Thymus (tissue), 11 donors: ENCODE data around the gene DTNA. TPM values are rescaled to one million over a fixed set of nuclear protein-coding genes. Genes with fewer than 3 reads are reported as not detected.

Experiments
- DNase-seq, 9 donors: peaks; one replicate each; pipeline ENCODE4 v3.0.0-alpha.2; 2013; ENCODE audit warnings: low spot score in 9 of 9, low read depth in 6 of 9, missing footprints in 1 of 9
- H3K27ac ChIP-seq, 2 donors: one replicate each; pipeline ENCODE4 v1.5.1; 2013; ENCODE audit warnings: control low read depth in 1 of 2, low read depth in 1 of 2, low read length in 1 of 2, mild to moderate bottlenecking in 1 of 2, moderate library complexity in 1 of 2
- H3K27me3 ChIP-seq, 2 donors: one replicate each; pipeline ENCODE4 v1.5.1; 2013; ENCODE audit warnings: low read length in 1 of 2; ENCODE audit not compliant: control insufficient read depth in 2 of 2, insufficient read depth in 1 of 2
- H3K36me3 ChIP-seq, 2 donors: one replicate each; pipeline ENCODE4 v1.5.1; 2013; ENCODE audit warnings: low read length in 1 of 2, mild to moderate bottlenecking in 1 of 2, moderate library complexity in 1 of 2; ENCODE audit not compliant: control insufficient read depth in 2 of 2, insufficient read depth in 2 of 2
- H3K4me1 ChIP-seq, 2 donors: one replicate each; pipeline ENCODE4 v1.5.1; 2013; ENCODE audit warnings: low read length in 2 of 2; ENCODE audit not compliant: control insufficient read depth in 2 of 2, insufficient read depth in 2 of 2
- H3K4me3 ChIP-seq, 2 donors: one replicate each; pipeline ENCODE4 v1.5.1; 2013; ENCODE audit warnings: low read length in 2 of 2, control low read depth in 1 of 2, mild to moderate bottlenecking in 1 of 2
- H3K9me3 ChIP-seq, 2 donors: one replicate each; pipeline ENCODE4 v1.5.1; 2013; ENCODE audit warnings: low read length in 1 of 2, mild to moderate bottlenecking in 1 of 2; ENCODE audit not compliant: control insufficient read depth in 2 of 2, insufficient read depth in 1 of 2
- WGBS: extraction: QIAGEN DNeasy Blood & Tissue Kit; methylation state at CpG from one replicate; pipeline ENCODE4 v1.1.7; 2013; 5-methylcytosine and 5-hydroxymethylcytosine counted together
- polyA plus RNA-seq: library from polyadenylated mRNA; stranded (reverse); fragments of 200-250 nt; gene quantifications from one replicate; pipeline ENCODE4 v1.2.3, GENCODE V29; 2013
- total RNA-seq: library from RNA; stranded (reverse); fragments of 120-200 nt; gene quantifications from one replicate; pipeline ENCODE4 v1.2.4, GENCODE V29; 2013
- donor health status: healthy.

The DTNA gene
- total and polyA plus RNA-seq, 2 donors, result 1.7 to 2.9 TPM

DNA sequence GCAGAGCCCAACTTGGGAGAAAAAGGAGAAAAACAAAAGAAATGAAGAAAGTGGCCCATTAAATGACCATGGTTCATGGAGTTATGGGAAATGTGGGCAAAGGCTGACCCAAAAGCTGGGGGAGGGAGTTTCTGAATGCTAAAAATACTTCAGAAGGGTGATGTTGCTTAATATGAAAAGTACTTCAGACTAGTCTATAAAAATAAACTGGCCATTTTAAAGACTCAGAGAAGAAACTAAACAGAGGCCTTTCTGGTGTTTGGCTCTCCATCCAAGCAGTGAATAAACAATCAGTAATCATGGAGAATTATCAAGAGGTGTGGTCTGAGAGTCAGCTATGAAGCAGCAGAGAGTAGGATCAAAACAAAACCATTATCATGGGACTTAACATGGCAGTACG is 170.3 kb downstream of the DTNA start:
- no peaks in the 10 kb centered on the region for H3K27me3 ChIP-seq
- no peaks in the 10 kb centered on the region for H3K36me3 ChIP-seq
- DNase-seq, result no peak
- H3K9me3 ChIP-seq, result no peaks in the 10 kb centered on the region
- no peaks in the 10 kb centered on the region for H3K4me1 ChIP-seq
- 97% methylated on average over 1 of the region's 1 CpG for WGBS
- no peak overlapping the region for H3K27ac ChIP-seq
- no peak overlapping the region for H3K4me3 ChIP-seq

DNA sequence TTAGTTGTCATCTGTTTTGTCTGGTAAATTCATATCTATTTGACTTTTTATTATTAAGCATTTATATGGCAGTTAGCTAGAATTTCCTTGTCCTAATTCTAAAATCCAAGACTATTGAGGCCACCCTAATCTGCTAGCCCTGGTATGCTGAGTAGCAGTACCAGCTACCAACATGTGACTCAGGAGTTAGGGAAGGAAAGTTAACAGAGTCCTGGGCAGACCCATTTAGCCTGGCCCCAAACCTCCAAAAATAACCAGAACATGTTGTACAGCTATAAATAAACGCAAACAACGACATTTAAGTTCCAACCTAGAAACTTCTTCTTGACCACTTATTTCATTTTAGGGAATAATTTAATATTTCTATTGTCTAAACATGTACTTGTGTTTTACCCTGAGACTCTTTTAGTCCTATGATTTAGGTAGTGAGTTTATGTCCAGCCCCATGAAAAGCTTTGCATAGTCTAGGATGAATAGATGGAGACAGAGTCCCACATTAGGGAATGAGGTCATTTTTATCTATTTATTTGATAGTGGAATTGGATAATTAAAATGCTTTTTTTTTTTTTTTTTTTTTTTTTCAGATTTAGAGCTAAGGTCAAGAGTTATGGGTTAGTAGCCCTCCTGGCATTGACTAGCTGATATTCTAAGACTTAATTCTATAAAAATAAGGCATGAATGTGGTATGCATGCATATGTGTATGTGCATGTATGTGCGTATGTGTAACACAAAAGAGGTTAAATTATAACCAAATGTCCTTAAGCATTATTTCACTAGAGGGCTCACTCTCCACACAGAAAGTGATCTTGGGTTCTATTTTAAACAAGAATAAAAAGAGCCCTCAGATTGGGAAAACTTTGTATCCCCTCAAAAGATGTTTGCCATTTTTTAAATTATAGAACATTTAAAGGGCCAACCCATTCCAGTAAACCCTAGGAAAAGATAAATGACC is 171.1 kb downstream of the DTNA start:
- Histone ChIP-seq H3K4me1 (no peaks in the 10 kb centered on the region), H3K27me3 (no peaks in the 10 kb centered on the region), H3K4me3 (no peak overlapping the region), H3K36me3 (no peaks in the 10 kb centered on the region), H3K27ac (no peak overlapping the region), H3K9me3 (no peaks in the 10 kb centered on the region)
- 96% methylated on average over 3 of the region's 3 CpGs for WGBS
- no peak for DNase-seq

DNA sequence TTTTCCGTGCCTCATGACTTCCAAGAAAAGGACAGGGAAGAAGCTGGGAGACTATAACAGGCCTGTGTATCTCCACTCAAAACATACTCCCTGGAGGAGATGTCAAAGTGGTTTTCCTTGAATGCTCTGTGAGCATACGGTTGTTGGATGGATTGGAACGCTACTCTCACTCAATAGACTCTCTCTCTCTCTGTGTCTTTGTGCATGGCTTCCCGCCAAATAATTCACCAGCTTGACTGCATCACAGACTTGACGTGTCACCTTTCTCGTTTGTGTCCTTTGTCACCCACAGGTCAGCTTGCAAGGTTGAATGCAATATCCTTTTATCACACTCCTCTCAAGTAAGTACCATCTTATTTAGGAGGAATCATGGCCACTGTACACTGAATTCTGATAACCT is 174.3 kb downstream of the DTNA start:
- Histone ChIP-seq H3K4me3 (no peak overlapping the region), H3K4me1 (no peaks in the 10 kb centered on the region), H3K27me3 (no peaks in the 10 kb centered on the region), H3K27ac (no peak overlapping the region), H3K36me3 (no peaks in the 10 kb centered on the region), H3K9me3 (no peaks in the 10 kb centered on the region)
- no peak for DNase-seq
- 93% methylated on average over 6 of the region's 6 CpGs for WGBS

DNA sequence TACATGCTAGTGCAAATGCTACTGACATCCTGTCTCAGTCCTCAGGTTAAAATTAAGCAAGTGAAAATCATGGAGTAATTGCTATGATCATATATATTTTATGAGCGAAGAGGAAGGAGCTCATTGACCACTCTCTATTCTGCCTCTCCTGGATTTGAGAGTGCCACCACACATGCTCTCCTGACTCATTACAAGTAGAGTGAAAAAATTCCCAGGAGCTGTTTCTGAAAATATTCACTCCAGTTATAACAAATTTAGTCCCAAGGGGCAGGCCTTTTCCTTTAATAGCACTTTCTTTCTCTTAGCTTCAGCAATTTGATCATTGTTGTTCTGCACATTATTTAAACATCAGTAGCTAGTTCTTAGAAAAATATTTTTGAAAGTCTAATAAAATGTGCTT is 176.1 kb downstream of the DTNA start:
- no peaks in the 10 kb centered on the region for H3K9me3 ChIP-seq
- no peak for DNase-seq
- no peaks in the 10 kb centered on the region for H3K36me3 ChIP-seq
- H3K4me3 ChIP-seq, result no peak overlapping the region
- H3K27ac ChIP-seq, result no peak overlapping the region
- no peaks in the 10 kb centered on the region for H3K27me3 ChIP-seq
- no peaks in the 10 kb centered on the region for H3K4me1 ChIP-seq
- 98% methylated on average over 1 of the region's 1 CpG for WGBS

DNA sequence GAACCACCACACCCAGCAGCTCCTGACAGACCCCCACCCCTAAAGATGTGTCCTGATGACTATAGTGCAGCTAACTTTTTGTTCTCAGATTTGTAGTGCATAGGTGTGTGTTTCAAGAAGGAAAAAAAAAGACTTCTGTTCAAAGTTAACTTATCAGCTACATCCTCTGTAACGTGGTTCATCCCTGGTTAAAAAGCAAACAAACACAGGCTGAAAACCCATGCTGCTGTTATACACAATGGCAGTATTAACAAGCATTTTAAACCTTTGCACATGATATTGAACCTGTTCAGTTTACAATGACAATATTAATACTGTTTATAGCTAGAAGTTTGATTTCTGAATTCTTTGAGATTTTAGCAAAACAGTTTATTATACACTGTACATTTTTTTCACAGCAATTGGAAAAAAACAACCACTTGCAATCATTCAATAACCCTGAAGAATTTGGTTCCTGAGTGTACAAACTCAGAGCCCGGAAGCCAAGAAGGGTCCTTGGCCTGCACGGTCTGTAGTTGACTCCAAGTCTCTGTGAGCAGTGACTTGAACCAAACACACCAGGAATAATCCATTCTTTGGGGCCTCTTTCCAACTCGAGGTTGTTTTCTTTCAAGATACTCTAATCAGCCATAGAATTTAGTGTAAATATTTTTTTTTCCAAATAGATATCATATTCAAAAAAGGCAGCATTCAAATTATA is 177.9 kb downstream of the DTNA start:
- Histone ChIP-seq H3K4me1 (no peaks in the 10 kb centered on the region), H3K4me3 (no peak overlapping the region), H3K36me3 (no peaks in the 10 kb centered on the region), H3K27me3 (no peaks in the 10 kb centered on the region), H3K27ac (no peak overlapping the region), H3K9me3 (no peaks in the 10 kb centered on the region)
- DNase-seq, result no peak
- WGBS, result 93% methylated on average over 4 of the region's 4 CpGs

DNA sequence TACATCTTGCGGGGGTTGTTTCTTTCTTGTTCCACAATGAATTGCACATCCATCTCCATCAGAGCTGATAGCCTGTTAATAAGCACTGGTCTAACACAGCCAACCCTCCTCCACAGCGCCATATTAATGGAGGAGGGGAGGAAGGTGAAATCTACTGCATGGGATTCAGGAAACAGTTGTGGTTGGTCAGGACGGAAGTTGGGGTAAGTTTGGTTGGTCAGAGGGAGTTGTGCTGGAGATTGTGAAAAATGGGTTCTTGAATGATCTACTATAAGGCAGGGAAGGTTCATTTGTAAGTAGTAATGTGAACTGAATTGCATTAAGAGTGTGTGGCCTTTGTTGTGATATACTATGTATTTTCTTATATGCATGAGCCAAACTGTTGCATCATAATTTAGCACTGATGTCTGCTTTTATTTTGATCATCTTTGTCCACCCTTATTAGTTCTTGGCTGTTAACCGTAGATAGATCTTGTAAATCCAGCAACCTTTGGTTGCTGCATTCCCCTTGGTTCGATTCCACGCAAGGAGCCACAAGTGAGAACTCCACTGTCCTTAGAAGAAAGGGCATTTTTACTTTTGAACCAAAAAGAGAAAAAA is 180.5 kb downstream of the DTNA start:
- WGBS, result 85% methylated on average over 6 of the region's 6 CpGs
- no peaks in the 10 kb centered on the region for H3K27me3 ChIP-seq
- no peak overlapping the region for H3K27ac ChIP-seq
- no peak overlapping the region for H3K4me3 ChIP-seq
- no peak for DNase-seq
- no peaks in the 10 kb centered on the region for H3K36me3 ChIP-seq
- no peaks in the 10 kb centered on the region for H3K9me3 ChIP-seq
- no peaks in the 10 kb centered on the region for H3K4me1 ChIP-seq

DNA sequence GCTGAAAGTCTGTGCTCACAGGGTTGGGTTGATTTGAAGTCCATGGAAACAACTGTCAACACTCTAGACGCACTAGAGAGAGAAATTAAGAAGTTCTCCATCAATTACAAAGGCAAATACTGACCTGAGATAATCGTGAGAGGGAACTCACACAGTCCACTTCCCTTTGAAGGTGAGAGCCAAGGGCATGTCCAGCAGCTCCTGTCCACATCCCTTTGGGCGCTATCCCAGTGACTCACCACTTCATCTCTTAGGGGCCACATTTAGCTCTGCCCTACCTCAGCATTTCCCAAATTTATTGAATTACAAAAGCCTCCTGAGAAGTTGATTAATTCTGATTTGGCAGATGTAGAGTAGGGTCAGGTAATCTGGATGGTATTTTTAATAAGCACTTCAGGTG is 182.3 kb downstream of the DTNA start:
- 90% methylated on average over 3 of the region's 3 CpGs for WGBS
- H3K4me3 ChIP-seq, result no peak overlapping the region

DNA sequence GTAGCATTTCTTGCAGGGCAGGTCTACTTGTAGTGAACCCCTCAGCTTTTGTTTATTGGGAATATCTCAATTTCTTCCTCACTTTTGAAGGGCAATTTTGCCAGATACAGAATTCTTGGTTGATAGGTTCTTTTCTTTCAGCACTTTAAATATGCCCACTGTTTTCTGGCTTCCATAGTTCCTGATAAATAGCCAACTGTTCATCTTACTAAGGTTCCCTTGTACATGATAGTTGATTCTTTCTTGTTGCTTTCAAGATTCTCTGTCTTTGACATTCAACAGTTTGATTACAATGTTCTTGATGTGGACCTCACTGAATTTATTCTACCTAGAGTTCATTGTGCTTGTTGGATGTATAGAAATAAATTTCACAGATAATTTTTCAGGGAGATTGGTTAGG is 183.1 kb downstream of the DTNA start:
- Histone ChIP-seq H3K27ac (no peak overlapping the region), H3K4me1 (no peaks in the 10 kb centered on the region), H3K36me3 (no peaks in the 10 kb centered on the region)

More for the DNA sequence above, 182.3 kb downstream of the DTNA start:
- Histone ChIP-seq H3K27me3 (no peaks in the 10 kb centered on the region), H3K27ac (no peak overlapping the region), H3K9me3 (no peaks in the 10 kb centered on the region), H3K4me1 (no peaks in the 10 kb centered on the region), H3K36me3 (no peaks in the 10 kb centered on the region)
- DNase-seq, result no peak

DNA sequence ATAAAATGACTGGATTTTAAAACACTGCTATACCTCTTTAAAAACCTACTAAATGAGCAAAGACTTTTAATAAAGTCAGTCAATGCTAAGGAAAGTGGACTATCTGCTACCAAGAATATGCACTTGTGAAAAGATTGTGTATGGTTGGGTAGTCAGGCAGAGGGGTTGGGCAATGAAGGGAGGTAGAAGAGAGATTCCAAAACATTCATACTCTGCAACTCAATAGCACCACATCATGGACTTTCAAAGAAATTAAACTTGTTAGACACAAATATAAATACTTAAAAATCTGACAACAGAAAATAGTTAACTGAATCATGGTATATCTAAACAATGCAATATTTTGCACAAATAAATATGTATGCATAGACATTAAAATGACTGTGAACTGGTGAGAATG is 191.2 kb downstream of the DTNA start:
- DNase-seq, result no peak
- Histone ChIP-seq H3K9me3 (no peaks in the 10 kb centered on the region), H3K36me3 (no peaks in the 10 kb centered on the region), H3K27ac (no peak overlapping the region), H3K4me1 (no peaks in the 10 kb centered on the region), H3K4me3 (no peak overlapping the region), H3K27me3 (no peaks in the 10 kb centered on the region)

More for the DNA sequence above, 183.1 kb downstream of the DTNA start:
- no peak for DNase-seq
- Histone ChIP-seq H3K4me3 (no peak overlapping the region), H3K9me3 (no peaks in the 10 kb centered on the region), H3K27me3 (no peaks in the 10 kb centered on the region)
